GM12865 (cell line): ENCODE measurements around the gene RASGRF2.
"Not testable (repeated sequence)": the region's sequence is repeated elsewhere in the genome, so short reads cannot be mapped to it uniquely, and the experiment has no call there.

Experiments
- DNase-seq: peaks from one replicate; pipeline ENCODE4 v3.0.0; 2010; ENCODE audit warnings: low read depth
- H3K4me3 ChIP-seq: 2 replicates; pipeline ENCODE4 v1.5.1; 2011; ENCODE audit warnings: mild to moderate bottlenecking, low read depth, low read length, control low read depth
- TF ChIP-seq, protein P1 (sequence below): IDR thresholded peaks from 2 replicates; pipeline ENCODE4 v1.5.1; 2011; ENCODE audit warnings: low read length, control low read depth, low read depth, inconsistent platforms; ENCODE audit not compliant: insufficient read depth; ENCODE audit errors: missing control alignments

The RASGRF2 gene

DNA sequence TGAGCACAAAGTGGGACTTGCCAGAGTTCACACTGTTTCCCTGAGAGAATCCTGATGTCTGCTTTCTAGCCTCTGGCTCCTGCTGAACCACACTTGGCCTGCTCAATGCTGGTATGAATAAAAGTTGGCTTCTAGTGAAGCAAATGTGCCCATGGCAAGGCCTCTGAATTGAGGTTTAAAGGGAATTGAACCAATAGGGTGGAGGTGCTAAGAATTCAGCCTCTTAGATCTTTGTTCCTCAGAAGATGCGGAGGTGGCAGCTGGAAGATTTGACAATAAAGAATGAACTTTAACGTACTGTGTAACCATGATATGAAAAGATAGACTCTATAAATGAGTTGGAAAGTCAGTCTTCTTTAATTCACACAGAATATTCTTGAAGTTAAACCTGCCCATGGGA, 57.2 kb downstream of the RASGRF2 start:
- no peak for DNase-seq

GRCh38 chr5:81018608-81019007, 58.4 kb downstream of the RASGRF2 start:
- not testable (repeated sequence) for H3K4me3 ChIP-seq, DNase-seq

More for the DNA sequence above, 57.2 kb downstream of the RASGRF2 start:
- TF ChIP-seq, protein P1, sequence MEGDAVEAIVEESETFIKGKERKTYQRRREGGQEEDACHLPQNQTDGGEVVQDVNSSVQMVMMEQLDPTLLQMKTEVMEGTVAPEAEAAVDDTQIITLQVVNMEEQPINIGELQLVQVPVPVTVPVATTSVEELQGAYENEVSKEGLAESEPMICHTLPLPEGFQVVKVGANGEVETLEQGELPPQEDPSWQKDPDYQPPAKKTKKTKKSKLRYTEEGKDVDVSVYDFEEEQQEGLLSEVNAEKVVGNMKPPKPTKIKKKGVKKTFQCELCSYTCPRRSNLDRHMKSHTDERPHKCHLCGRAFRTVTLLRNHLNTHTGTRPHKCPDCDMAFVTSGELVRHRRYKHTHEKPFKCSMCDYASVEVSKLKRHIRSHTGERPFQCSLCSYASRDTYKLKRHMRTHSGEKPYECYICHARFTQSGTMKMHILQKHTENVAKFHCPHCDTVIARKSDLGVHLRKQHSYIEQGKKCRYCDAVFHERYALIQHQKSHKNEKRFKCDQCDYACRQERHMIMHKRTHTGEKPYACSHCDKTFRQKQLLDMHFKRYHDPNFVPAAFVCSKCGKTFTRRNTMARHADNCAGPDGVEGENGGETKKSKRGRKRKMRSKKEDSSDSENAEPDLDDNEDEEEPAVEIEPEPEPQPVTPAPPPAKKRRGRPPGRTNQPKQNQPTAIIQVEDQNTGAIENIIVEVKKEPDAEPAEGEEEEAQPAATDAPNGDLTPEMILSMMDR: no peak
- H3K4me3 ChIP-seq: no peak overlapping the region

- TF ChIP-seq, protein P1: no peak
- no peak for DNase-seq
- H3K4me3 ChIP-seq: no peak overlapping the region
Observed at GRCh38 chr5:81019748-81020147, 59.6 kb downstream of the RASGRF2 start.

DNA sequence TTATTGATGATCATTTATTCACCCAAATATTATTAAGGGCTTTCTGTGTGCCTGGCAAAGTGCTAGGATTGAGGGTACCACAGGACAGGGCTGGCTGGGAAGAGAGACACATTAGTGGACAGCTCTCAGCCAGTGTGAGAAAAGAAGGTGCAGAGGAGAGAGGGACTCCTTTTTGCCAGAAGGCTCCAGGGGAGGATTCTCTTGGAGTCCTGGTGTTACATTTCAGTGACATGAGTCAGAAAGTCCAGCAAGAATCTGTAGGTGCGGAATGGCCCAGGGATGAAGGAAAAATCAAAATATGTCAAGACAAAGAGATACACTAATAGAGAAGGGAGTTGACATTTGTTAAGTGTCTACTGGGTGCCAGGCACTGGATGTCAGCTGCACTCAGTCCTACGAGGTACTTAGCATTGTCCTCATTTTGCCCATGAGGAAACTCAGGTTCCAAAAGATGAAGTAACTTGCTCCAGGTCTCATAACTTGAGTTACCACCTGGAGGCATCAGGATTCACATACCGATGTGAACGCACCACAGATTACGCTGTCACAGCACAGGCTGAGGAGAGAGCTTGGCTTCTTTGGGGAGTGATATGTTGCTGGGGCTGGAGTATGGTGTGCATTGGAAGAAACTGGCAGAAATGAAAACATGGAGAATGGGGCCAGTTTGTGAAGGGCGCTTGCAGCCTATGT, 60.5 kb downstream of the RASGRF2 start:
- no peak for DNase-seq
- no peak overlapping the region for H3K4me3 ChIP-seq
- TF ChIP-seq, protein P1: no peak

- H3K4me3 ChIP-seq: no peak overlapping the region
- TF ChIP-seq, protein P1: no peak
- DNase-seq: no peak
Observed at GRCh38 chr5:81021486-81021885, 61.3 kb downstream of the RASGRF2 start.

DNA sequence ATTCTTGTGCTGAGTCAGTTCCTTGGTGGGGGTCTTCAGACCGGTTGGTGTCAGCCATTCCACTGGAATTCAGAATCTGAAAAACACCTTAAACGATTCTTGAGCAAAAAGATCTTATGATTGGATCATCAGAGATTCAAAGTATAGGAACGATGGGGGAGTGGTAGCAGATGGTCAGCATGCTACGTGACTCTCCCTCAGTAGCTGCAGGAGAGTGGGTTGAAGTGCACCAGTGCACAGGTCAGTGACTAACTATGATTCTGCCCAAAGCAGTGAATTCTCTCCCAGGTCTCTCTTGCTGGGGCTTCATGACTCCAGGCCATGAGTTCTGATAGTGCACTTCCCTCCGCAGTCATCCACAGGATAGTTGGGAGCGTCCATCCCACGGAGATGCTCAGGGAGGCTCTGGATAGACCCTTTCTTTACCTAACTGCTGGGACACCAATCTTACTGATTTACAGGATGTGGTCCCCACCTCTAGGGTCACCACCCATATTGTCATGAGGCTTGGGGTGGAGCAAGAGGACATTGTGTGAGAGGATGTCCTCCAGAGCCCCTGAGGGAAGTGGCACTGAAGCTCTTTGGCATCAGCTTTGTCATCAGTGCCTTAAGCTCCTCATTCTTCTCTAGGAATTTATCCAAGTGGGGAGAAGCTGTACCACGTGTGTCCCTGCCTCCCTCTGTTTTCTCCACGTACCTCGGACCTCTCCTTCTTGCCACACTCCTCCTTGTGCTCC, 62.0 kb downstream of the RASGRF2 start:
- DNase-seq: no peak
- TF ChIP-seq, protein P1: no peak
- H3K4me3 ChIP-seq: no peak overlapping the region

DNA sequence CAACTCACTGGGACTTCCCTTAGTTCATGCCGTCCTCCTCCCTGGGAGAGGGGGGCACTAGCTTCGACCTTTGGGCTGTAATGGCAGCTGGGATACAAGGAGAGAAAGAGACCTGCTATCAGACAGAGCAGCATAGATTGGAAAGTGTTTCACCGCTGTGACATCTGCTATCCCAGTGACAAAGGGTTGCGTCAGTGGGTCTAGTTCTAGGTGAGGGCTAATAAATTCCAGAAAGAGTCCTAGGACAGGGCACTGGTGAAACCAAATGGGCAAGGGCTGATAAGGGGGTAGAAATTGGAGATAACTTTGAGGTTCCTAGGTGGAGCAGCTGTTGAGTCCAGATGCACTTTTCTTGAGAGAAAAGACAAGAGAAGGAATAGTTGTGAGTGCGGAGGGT, 62.5 kb downstream of the RASGRF2 start:
- no peak for DNase-seq
- TF ChIP-seq, protein P1: no peak
- H3K4me3 ChIP-seq: no peak overlapping the region
